ENCODE measurements around the gene PEX11G.
A peak's percentile ranks its signal among the peaks of the same experiment; 100 is the strongest.

PEX11G gene

GRCh38 chr19:7489609-7490044 lies 792 bp upstream of the PEX11G start:
- H3K27me3 ChIP-seq (ENCODE audit: control insufficient read depth, insufficient read depth, low read length) = no peaks in the 10 kb centered on the region

DNA sequence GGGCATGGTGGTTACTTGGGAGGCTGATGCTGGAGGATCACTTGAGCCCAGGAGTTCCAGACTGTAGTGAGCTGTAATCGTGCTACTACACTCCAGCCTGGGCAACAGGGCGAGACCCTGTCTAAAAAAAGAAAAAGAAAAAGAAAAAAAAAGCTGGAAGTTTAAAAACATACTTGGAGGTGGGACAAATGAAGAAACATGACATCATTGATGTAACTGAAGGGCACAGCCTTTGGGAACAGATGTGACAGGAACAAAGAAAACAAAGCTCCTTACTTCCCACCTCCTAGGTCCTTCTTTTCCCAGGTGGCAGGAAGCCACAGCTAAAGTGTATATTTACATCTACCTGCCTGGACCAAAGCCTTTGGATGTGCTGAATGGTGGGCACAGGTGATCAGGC lies 1.9 kb downstream of the PEX11G start:
- Histone ChIP-seq H3K4me3 (ENCODE audit: low read depth, low read length) (no peak overlapping the region), H3K9me3 (ENCODE audit: control insufficient read depth, insufficient read depth, low read length) (no peaks in the 10 kb centered on the region), H3K4me1 (ENCODE audit: control insufficient read depth, insufficient read depth, low read length) (peaks cover 20% of the 10 kb centered on the region), H3K27ac (ENCODE audit: low read depth, low read length) (no peak overlapping the region), H3K9ac (ENCODE audit: low read depth, low read length) (no peak overlapping the region), H3K36me3 (ENCODE audit: control insufficient read depth, insufficient read depth, low read length) (no peaks in the 10 kb centered on the region), H3K27me3 (ENCODE audit: control insufficient read depth, insufficient read depth, low read length) (no peaks in the 10 kb centered on the region)

More at GRCh38 chr19:7489609-7490044, 792 bp upstream of the PEX11G start:
- H3K9me3 ChIP-seq (ENCODE audit: control insufficient read depth, insufficient read depth, low read length) = no peaks in the 10 kb centered on the region
- no peaks in the 10 kb centered on the region for H3K36me3 ChIP-seq (ENCODE audit: control insufficient read depth, insufficient read depth, low read length)
- peak overlapping the region; percentile 60; the same call in 1 of the 2 replicates for H3K9ac ChIP-seq (ENCODE audit: low read depth, low read length)
- H3K27ac ChIP-seq (ENCODE audit: low read depth, low read length) = peak overlapping the region; percentile 83
- H3K4me1 ChIP-seq (ENCODE audit: control insufficient read depth, insufficient read depth, low read length) = peaks cover 9% of the 10 kb centered on the region
- no peak overlapping the region for H3K4me3 ChIP-seq (ENCODE audit: low read depth, low read length)

DNA sequence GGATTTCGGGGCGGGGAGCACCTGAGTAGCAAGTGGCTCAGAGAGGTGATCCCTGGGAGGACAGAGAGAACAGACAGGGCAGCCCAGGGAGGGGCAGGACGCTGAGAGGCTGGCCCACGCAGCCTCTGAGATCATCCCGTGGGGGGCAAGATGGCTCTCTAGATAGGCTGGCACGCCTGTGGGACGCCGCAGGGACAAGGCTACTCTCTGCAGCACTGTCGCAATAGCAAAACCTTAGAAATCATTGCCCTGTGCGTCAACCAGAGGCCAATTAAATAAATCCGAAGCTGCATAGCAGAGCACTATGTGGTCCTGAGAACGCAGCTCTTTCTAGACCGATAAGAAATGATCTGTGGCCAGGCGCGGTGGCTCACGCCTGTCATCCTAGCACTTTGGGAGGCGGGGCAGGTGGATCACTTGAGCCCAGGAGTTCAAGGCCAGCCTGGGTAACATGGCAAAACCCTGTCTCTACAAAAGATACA lies 5.1 kb downstream of the PEX11G start:
- Histone ChIP-seq H3K36me3 (ENCODE audit: control insufficient read depth, insufficient read depth, low read length) (no peaks in the 10 kb centered on the region), H3K4me1 (ENCODE audit: control insufficient read depth, insufficient read depth, low read length) (peaks cover 18% of the 10 kb centered on the region), H3K27ac (ENCODE audit: low read depth, low read length) (no peak overlapping the region), H3K9ac (ENCODE audit: low read depth, low read length) (no peak overlapping the region), H3K4me3 (ENCODE audit: low read depth, low read length) (no peak overlapping the region), H3K9me3 (ENCODE audit: control insufficient read depth, insufficient read depth, low read length) (no peaks in the 10 kb centered on the region), H3K27me3 (ENCODE audit: control insufficient read depth, insufficient read depth, low read length) (no peaks in the 10 kb centered on the region)

GRCh38 chr19:7482584-7483439 lies 6.0 kb downstream of the PEX11G start:
- no peak overlapping the region for H3K27ac ChIP-seq (ENCODE audit: low read depth, low read length)
- no peak overlapping the region for H3K9ac ChIP-seq (ENCODE audit: low read depth, low read length)
- no peaks in the 10 kb centered on the region for H3K27me3 ChIP-seq (ENCODE audit: control insufficient read depth, insufficient read depth, low read length)
- no peaks in the 10 kb centered on the region for H3K9me3 ChIP-seq (ENCODE audit: control insufficient read depth, insufficient read depth, low read length)
- peak overlapping the region; percentile 47; the same call in 1 of the 2 replicates for H3K4me3 ChIP-seq (ENCODE audit: low read depth, low read length)
- H3K36me3 ChIP-seq (ENCODE audit: control insufficient read depth, insufficient read depth, low read length) = no peaks in the 10 kb centered on the region
- H3K4me1 ChIP-seq (ENCODE audit: control insufficient read depth, insufficient read depth, low read length) = peaks cover 18% of the 10 kb centered on the region

GRCh38 chr19:7480970-7481255 lies 7.9 kb downstream of the PEX11G start:
- Histone ChIP-seq H3K36me3 (ENCODE audit: control insufficient read depth, insufficient read depth, low read length) (no peaks in the 10 kb centered on the region), H3K27me3 (ENCODE audit: control insufficient read depth, insufficient read depth, low read length) (no peaks in the 10 kb centered on the region), H3K27ac (ENCODE audit: low read depth, low read length) (no peak overlapping the region), H3K9me3 (ENCODE audit: control insufficient read depth, insufficient read depth, low read length) (no peaks in the 10 kb centered on the region), H3K4me3 (ENCODE audit: low read depth, low read length) (no peak overlapping the region), H3K4me1 (ENCODE audit: control insufficient read depth, insufficient read depth, low read length) (peaks cover 18% of the 10 kb centered on the region), H3K9ac (ENCODE audit: low read depth, low read length) (no peak overlapping the region)

DNA sequence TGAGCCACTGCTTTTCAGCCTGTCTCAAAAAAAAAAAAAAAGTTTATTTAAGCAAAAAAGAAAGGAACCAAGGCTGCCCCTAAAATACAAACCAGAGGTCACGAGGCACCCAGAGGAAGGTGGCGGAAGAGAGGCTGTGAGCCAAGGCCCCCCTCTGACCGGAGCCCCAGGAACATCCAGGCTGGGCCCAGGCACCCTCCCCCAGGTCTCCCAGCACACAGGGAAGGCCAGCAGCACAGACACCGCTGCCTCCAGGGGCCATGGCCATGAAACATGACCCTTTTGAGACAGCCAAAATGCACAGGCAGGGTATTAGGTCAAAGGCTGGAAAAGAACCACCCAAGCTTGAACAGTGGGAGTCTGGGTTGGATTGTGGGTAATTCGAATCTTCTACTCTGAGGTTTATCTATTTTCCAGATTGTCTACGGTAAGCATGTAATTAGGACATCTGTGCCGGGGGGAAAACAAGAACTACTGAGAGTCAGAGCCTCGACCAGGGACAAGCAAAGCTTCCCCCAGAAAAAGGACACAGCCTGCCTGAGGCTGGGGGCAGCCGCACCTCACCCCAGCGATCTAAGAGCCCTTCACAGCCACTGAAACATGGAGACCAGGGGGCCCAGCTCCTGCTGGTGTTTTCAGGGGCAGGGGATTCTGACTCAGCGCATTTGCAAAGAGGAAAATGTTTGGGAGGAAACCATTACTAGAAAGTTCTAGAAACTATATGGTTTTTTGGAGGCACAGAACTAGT lies 8.4 kb downstream of the PEX11G start:
- H3K9me3 ChIP-seq (ENCODE audit: control insufficient read depth, insufficient read depth, low read length) = no peaks in the 10 kb centered on the region
- H3K27me3 ChIP-seq (ENCODE audit: control insufficient read depth, insufficient read depth, low read length) = no peaks in the 10 kb centered on the region
- no peak overlapping the region for H3K4me3 ChIP-seq (ENCODE audit: low read depth, low read length)
- peaks cover 18% of the 10 kb centered on the region for H3K4me1 ChIP-seq (ENCODE audit: control insufficient read depth, insufficient read depth, low read length)
- no peak overlapping the region for H3K27ac ChIP-seq (ENCODE audit: low read depth, low read length)
- H3K9ac ChIP-seq (ENCODE audit: low read depth, low read length) = no peak overlapping the region
- no peaks in the 10 kb centered on the region for H3K36me3 ChIP-seq (ENCODE audit: control insufficient read depth, insufficient read depth, low read length)

DNA sequence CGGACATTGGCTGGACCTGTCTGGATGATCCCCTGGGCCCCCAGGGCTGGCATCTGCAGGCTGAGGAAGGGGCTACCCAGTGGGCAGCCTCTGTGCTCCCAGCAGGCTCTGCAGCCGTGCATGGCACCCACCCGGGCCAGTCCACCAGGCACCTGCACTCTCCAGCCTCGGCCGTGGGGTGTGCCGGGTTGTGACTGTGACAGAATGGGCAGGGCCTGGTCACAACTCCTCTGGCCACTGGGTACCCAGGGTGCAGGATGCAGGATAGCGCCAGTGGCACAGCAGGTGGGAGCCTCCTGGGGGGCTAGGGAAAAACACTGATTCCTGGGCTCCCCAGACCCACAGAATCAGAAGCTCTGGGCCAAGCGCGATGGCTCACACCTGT lies 10.0 kb downstream of the PEX11G start:
- no peaks in the 10 kb centered on the region for H3K9me3 ChIP-seq (ENCODE audit: control insufficient read depth, insufficient read depth, low read length)
- H3K4me3 ChIP-seq (ENCODE audit: low read depth, low read length) = no peak overlapping the region
- no peaks in the 10 kb centered on the region for H3K27me3 ChIP-seq (ENCODE audit: control insufficient read depth, insufficient read depth, low read length)
- H3K27ac ChIP-seq (ENCODE audit: low read depth, low read length) = no peak overlapping the region
- H3K9ac ChIP-seq (ENCODE audit: low read depth, low read length) = no peak overlapping the region
- no peaks in the 10 kb centered on the region for H3K36me3 ChIP-seq (ENCODE audit: control insufficient read depth, insufficient read depth, low read length)
- H3K4me1 ChIP-seq (ENCODE audit: control insufficient read depth, insufficient read depth, low read length) = peaks cover 17% of the 10 kb centered on the region

DNA sequence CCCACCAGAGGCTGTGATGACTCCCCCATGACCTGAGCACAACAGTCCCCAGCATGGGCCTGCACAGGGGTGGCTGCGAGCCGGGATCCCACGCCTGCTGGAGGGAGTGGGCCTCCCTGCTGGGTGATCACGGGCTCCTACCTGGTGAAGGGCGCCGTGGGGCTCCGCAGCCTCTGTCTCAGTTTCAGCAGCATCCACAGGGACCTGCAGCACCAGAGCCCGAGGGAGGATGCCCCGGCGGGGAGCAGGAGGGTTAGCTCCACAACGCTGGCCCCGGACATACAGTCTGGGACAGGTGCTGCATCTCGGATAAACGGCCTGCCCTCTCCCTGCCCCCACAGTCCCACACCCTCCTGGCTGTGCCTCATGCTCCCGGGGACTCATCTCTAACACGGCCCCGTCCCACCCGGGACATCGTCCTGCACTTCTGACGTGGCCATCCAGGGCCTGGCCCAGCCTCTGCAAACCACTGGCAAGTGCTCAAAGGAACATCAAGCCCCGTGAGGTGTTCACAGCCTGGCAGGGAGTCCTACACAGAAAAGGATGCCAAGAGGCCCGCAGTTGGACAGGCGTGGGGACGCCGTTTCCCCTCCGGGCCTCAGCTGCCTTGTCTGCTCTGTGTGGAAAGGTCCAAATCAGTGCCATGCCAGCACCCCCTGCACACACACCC lies 10.5 kb downstream of the PEX11G start:
- no peaks in the 10 kb centered on the region for H3K27me3 ChIP-seq (ENCODE audit: control insufficient read depth, insufficient read depth, low read length)
- no peaks in the 10 kb centered on the region for H3K9me3 ChIP-seq (ENCODE audit: control insufficient read depth, insufficient read depth, low read length)
- H3K27ac ChIP-seq (ENCODE audit: low read depth, low read length) = no peak overlapping the region
- H3K4me1 ChIP-seq (ENCODE audit: control insufficient read depth, insufficient read depth, low read length) = peaks cover 12% of the 10 kb centered on the region
- no peak overlapping the region for H3K9ac ChIP-seq (ENCODE audit: low read depth, low read length)
- H3K36me3 ChIP-seq (ENCODE audit: control insufficient read depth, insufficient read depth, low read length) = no peaks in the 10 kb centered on the region
- H3K4me3 ChIP-seq (ENCODE audit: low read depth, low read length) = no peak overlapping the region

DNA sequence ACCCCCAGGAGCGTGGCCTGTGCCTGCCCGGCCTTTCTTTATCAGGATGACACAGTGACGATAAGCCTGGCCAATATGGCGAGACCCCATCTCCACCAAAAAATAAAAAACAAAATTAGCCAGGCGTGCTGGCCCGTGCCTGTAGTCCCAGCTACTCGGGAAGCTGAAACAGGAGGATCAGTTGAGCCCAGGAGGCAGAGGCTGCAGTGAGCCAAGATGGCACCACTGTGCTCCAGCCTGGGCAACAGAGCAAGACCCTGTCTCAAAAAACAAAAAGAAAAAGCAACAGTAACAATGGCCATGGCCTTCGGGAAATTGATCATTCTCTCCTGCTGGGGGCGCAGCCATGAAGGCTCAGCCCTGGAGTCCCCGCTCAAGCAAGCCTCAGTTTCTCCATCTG lies 11.1 kb downstream of the PEX11G start:
- H3K4me3 ChIP-seq (ENCODE audit: low read depth, low read length) = no peak overlapping the region
- H3K36me3 ChIP-seq (ENCODE audit: control insufficient read depth, insufficient read depth, low read length) = no peaks in the 10 kb centered on the region
- no peaks in the 10 kb centered on the region for H3K9me3 ChIP-seq (ENCODE audit: control insufficient read depth, insufficient read depth, low read length)
- H3K27me3 ChIP-seq (ENCODE audit: control insufficient read depth, insufficient read depth, low read length) = no peaks in the 10 kb centered on the region
- no peak overlapping the region for H3K27ac ChIP-seq (ENCODE audit: low read depth, low read length)
- H3K4me1 ChIP-seq (ENCODE audit: control insufficient read depth, insufficient read depth, low read length) = peaks cover 9% of the 10 kb centered on the region; the same call in 1 of the 2 replicates
- H3K9ac ChIP-seq (ENCODE audit: low read depth, low read length) = no peak overlapping the region

DNA sequence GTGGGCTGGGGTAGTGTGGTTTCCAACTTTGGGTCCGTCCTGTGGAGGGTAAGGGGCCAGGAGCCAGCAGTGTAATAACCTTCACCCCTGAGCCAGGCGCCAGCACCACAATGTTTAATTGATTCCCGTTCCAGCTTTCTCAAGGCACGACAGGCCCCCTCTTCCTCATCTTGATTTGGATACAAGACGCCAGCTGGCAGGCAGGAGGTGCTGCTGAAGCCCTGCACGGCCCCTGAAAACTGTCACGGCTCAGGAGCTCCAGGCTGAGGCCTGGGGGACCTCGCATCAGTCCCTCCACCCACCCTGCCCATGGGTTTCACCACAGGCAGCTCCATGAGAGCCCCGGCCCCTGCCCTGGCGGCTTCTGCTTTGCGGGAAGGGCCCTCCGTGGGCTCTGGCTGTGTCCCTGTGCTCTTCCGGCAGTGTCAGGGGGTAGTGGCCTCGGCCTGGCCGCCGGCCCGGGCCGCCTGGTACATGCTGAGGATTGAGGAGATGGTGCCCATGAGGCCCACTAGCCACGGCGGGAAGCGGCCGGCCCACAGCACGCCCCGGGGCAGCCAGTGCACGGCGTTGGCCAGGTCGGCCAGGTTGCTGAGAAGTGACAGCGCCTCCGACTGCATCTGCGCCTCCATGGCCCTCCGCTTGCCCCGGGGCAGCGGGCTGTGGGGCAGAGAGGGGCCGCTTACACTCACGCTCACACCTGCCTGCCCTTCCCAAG lies 11.9 kb downstream of the PEX11G start:
- Histone ChIP-seq H3K9ac (ENCODE audit: low read depth, low read length) (no peak overlapping the region), H3K36me3 (ENCODE audit: control insufficient read depth, insufficient read depth, low read length) (no peaks in the 10 kb centered on the region), H3K27me3 (ENCODE audit: control insufficient read depth, insufficient read depth, low read length) (no peaks in the 10 kb centered on the region), H3K4me1 (ENCODE audit: control insufficient read depth, insufficient read depth, low read length) (peaks cover 6% of the 10 kb centered on the region; the same call in 1 of the 2 replicates), H3K9me3 (ENCODE audit: control insufficient read depth, insufficient read depth, low read length) (no peaks in the 10 kb centered on the region), H3K27ac (ENCODE audit: low read depth, low read length) (no peak overlapping the region), H3K4me3 (ENCODE audit: low read depth, low read length) (no peak overlapping the region)

Measured in HUES48 (cell line).